ENCODE data around the gene PRR15L. TPM values are rescaled to one million over a fixed set of nuclear protein-coding genes. Genes with fewer than 3 reads are reported as not detected.

PRR15L gene
- not detected in 2 replicates for total RNA-seq

GRCh38 chr17:47957591-47958490 lies at the start of gene PRR15L:
PRR15L (minus strand) TSS chr17:47957883; CDS start chr17:47953234, 4,649 bp downstream.

DNA sequence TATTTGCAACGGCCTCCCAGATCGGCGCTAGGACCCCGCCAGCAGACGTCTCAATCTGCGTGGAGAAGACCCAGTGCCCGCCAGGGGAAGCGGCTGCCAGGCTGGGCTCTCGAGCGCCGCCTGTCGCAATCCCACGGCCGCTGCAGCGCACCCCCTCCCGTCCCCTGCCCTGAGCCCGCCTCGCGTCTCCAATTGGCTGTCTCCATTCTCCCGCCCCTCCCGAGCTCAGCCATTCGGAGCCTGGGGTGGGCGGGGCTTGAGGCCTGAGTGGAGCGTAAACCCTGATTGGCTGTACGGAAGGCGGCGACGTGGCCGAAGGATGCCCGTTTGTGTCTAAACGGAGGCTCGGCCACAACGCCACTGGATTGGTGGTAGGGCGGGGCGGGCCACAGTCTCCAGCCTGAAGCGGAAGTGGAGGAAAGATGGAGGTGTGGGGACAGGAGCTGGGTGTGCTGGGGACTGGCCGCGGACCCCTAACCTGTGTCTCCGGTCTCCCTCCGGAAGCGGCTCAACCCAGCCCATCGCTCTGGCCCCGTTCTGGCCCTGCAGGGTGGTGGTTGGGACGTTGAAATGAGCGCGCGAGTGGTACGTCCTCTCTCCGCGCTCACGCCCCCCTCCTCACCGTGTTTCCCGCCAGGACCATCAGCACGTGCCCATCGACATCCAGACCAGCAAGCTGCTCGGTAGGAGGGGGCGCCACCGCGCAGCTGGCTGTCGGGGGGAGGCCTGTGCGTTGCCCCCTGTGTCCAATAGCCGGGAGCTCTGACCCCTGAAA lies 13.2 kb upstream of the PRR15L start, which contains the start of gene CDK5RAP3:
Gene CDK5RAP3 (plus strand): TSS at position 389 of the 775 bp plus-strand sequence. CDS start 34 bp downstream, at position 423.

DNA sequence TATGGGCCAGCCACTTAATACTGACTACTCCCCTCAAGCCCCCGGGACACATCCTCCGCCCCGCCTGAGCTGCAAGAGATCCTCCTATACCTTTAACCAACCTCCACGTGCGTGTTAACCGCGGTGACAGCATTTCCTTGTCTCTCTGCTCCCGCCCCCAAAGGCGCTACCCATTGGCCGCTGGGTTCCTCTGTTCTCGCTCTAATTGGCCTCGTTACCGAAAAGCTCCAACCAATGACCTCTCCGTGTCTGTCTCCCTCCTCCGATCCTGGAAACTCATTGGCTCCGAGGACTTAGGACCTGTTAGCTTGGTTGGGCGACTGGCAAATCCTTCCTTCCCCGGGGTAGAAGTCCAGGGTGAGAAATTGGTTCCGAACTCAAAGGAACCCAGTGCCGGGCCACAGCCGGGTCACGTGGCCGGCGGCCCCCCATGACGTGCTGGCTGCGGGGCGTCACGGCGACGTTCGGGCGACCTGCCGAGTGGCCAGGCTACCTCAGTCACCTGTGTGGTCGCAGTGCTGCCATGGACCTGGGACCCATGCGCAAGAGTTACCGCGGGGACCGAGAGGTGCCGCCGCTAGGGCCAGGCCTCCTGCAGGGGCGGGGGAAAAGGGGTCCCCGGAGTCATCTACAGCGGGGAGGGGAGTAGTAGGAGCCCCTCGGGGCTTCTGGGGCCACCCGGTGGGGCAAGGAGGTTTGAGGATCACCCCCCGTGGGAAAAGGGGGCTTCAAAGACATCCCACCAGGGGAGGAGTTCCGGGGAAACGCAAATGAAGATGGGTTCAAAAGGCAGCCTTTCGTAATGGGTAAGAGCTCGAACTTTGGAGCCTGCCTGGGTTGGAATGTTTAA lies 16.2 kb downstream of the PRR15L start, which contains the start of gene PNPO:
Gene PNPO (plus strand): TSS at position 326 of the 850 bp plus-strand sequence. CDS start 105 bp downstream, at position 431.

Other genes starting within 250 kb of the PRR15L start
- not detected in 2 replicates for gene TBX21, start 224.6 kb downstream of the PRR15L start, total RNA-seq
- 6.0 and 6.7 TPM in 2 replicates for gene OSBPL7, start 136.1 kb downstream of the PRR15L start, total RNA-seq
- gene MRPL10, start 126.3 kb downstream of the PRR15L start, total RNA-seq: 23.0 and 24.5 TPM in 2 replicates
- 0.10 and 0.20 TPM in 2 replicates for gene LRRC46, start 126.2 kb downstream of the PRR15L start, total RNA-seq
- gene SCRN2, start 116.6 kb downstream of the PRR15L start, total RNA-seq: 27.0 and 29.8 TPM in 2 replicates
- gene SP6, start 106.7 kb downstream of the PRR15L start, total RNA-seq: 0.07 and 0.23 TPM in 2 replicates
- gene SP2, start 61.6 kb downstream of the PRR15L start, total RNA-seq: 1.6 and 1.8 TPM in 2 replicates
- 22.6 and 25.1 TPM in 2 replicates for gene PNPO, start 16.3 kb downstream of the PRR15L start, total RNA-seq
- gene CDK5RAP3, start 13.2 kb upstream of the PRR15L start, total RNA-seq: 69.5 and 106 TPM in 2 replicates
- 50.5 and 62.9 TPM in 2 replicates for gene COPZ2, start 79.9 kb upstream of the PRR15L start, total RNA-seq
- 302 and 435 TPM in 2 replicates for gene NFE2L1, start 90.5 kb upstream of the PRR15L start, total RNA-seq
- 34.4 and 34.9 TPM in 2 replicates for gene CBX1, start 143.6 kb upstream of the PRR15L start, total RNA-seq
- 11.9 and 12.7 TPM in 2 replicates for gene SNX11, start 149.9 kb upstream of the PRR15L start, total RNA-seq

Measured in smooth muscle cell of the pulmonary artery (primary cell).